ENCODE data around the gene EBF4. TPM values are rescaled to one million over a fixed set of nuclear protein-coding genes. Genes with fewer than 3 reads are reported as not detected.

Gene EBF4
- total RNA-seq, 4 donors from 2014 or later = 1.1 to 6.0 (median 1.8) TPM

- no peak for TF ChIP-seq CTCF (IDR thresholded peaks at IDR 0.05; ENCODE audit: low read depth)
Observed at GRCh38 chr20:2654831-2655230, 37.7 kb upstream of the EBF4 start.

- no peak for TF ChIP-seq CTCF (IDR thresholded peaks at IDR 0.05; ENCODE audit: low read depth)
Observed at GRCh38 chr20:2655331-2656116, 37.1 kb upstream of the EBF4 start.

GRCh38 chr20:2656471-2657117, 36.0 kb upstream of the EBF4 start:
- no peak for TF ChIP-seq CTCF (IDR thresholded peaks at IDR 0.05; ENCODE audit: low read depth)

GRCh38 chr20:2657241-2657640, 35.3 kb upstream of the EBF4 start:
- TF ChIP-seq CTCF (IDR thresholded peaks at IDR 0.05; ENCODE audit: low read depth) = no peak

GRCh38 chr20:2657674-2658073, 34.9 kb upstream of the EBF4 start:
- TF ChIP-seq CTCF (IDR thresholded peaks at IDR 0.05; ENCODE audit: low read depth) = no peak

GRCh38 chr20:2658414-2659354, 33.9 kb upstream of the EBF4 start:
- TF ChIP-seq CTCF (IDR thresholded peaks at IDR 0.05; ENCODE audit: low read depth) = no peak

- no peak for TF ChIP-seq CTCF (IDR thresholded peaks at IDR 0.05; ENCODE audit: low read depth)
Observed at GRCh38 chr20:2659547-2659946, 33.0 kb upstream of the EBF4 start.
